Nephron (organoid): Measurements from ENCODE around the gene CCDC141.

Source experiments
- H3K27ac Mint-ChIP-seq, 3 experiments: 2 replicates each; pipeline ENCODE4 v1.8.0; 2020; ENCODE audit warnings: mixed read lengths in 3 of 3, mild to moderate bottlenecking in 2 of 3, moderate library complexity in 1 of 3
- H3K27me3 Mint-ChIP-seq: 2 replicates; pipeline ENCODE4 v1.8.0; 2021; ENCODE audit warnings: low read depth, mild to moderate bottlenecking, moderate library complexity, mixed read lengths
- H3K36me3 Mint-ChIP-seq: 2 replicates; pipeline ENCODE4 v1.8.0; 2020; ENCODE audit warnings: low read depth, mixed read lengths
- H3K4me1 Mint-ChIP-seq: 2 replicates; pipeline ENCODE4 v1.8.0; 2020; ENCODE audit warnings: mixed read lengths
- H3K4me3 Mint-ChIP-seq, 3 experiments: 2 replicates each; pipeline ENCODE4 v1.8.0; 2020; ENCODE audit warnings: mild to moderate bottlenecking in 3 of 3, mixed read lengths in 3 of 3, moderate library complexity in 2 of 3
- H3K9me3 Mint-ChIP-seq: 2 replicates; pipeline ENCODE4 v1.8.0; 2020; ENCODE audit warnings: mixed read lengths
- CTCF ChIP-seq, 3 experiments: fragments of 200-600 bp; sonication (generic); IDR thresholded peaks; one replicate each; pipeline ENCODE4 v1.5.0; 2021; ENCODE audit warnings: antibody characterized with exemption in 3 of 3; ENCODE audit not compliant: unreplicated experiment in 3 of 3

CCDC141 gene

GRCh38 chr2:178800510-178800909 is 249.4 kb downstream of the CCDC141 start:
- peaks cover 5% of the 10 kb centered on the region for H3K27me3 Mint-ChIP-seq
- no peak overlapping the region for H3K27ac Mint-ChIP-seq
- H3K9me3 Mint-ChIP-seq = no peaks in the 10 kb centered on the region
- no peak overlapping the region for H3K4me3 Mint-ChIP-seq
- H3K36me3 Mint-ChIP-seq = no peaks in the 10 kb centered on the region
- TF ChIP-seq CTCF (IDR thresholded peaks at IDR 0.05; ENCODE audit: unreplicated experiment in 3 of 3) = no peak
- peaks cover 12% of the 10 kb centered on the region for H3K4me1 Mint-ChIP-seq

- peaks cover 5% of the 10 kb centered on the region for H3K27me3 Mint-ChIP-seq
Measured at GRCh38 chr2:178799305-178799704, 250.6 kb downstream of the CCDC141 start.

GRCh38 chr2:178796079-178796677 is 253.8 kb downstream of the CCDC141 start:
- no peaks in the 10 kb centered on the region for H3K27me3 Mint-ChIP-seq
- H3K27ac Mint-ChIP-seq = no peak overlapping the region
- no peak overlapping the region for H3K4me3 Mint-ChIP-seq
- H3K36me3 Mint-ChIP-seq = no peaks in the 10 kb centered on the region
- TF ChIP-seq CTCF (IDR thresholded peaks at IDR 0.05; ENCODE audit: unreplicated experiment in 3 of 3) = peak; percentile 58 to 67 (median 58)
- peaks cover 10% of the 10 kb centered on the region for H3K4me1 Mint-ChIP-seq
- H3K9me3 Mint-ChIP-seq = no peaks in the 10 kb centered on the region

More at GRCh38 chr2:178799305-178799704, 250.6 kb downstream of the CCDC141 start:
- Mint-ChIP-seq H3K4me1 (peaks cover 16% of the 10 kb centered on the region), H3K4me3 (no peak overlapping the region), H3K9me3 (no peaks in the 10 kb centered on the region), H3K36me3 (no peaks in the 10 kb centered on the region), H3K27ac (no peak overlapping the region)
- TF ChIP-seq CTCF (IDR thresholded peaks at IDR 0.05; ENCODE audit: unreplicated experiment in 3 of 3) = no peak

- no peak for TF ChIP-seq CTCF (IDR thresholded peaks at IDR 0.05; ENCODE audit: unreplicated experiment in 3 of 3)
- Mint-ChIP-seq H3K27me3 (no peaks in the 10 kb centered on the region), H3K4me1 (no peaks in the 10 kb centered on the region), H3K27ac (no peak overlapping the region), H3K4me3 (no peak overlapping the region), H3K36me3 (no peaks in the 10 kb centered on the region), H3K9me3 (no peaks in the 10 kb centered on the region)
Measured at GRCh38 chr2:178787934-178788333, 262.0 kb downstream of the CCDC141 start.

GRCh38 chr2:178787155-178787554 is 262.8 kb downstream of the CCDC141 start:
- Mint-ChIP-seq H3K27ac (no peak overlapping the region), H3K4me3 (no peak overlapping the region), H3K27me3 (no peaks in the 10 kb centered on the region), H3K9me3 (no peaks in the 10 kb centered on the region), H3K36me3 (no peaks in the 10 kb centered on the region), H3K4me1 (no peaks in the 10 kb centered on the region)
- TF ChIP-seq CTCF (IDR thresholded peaks at IDR 0.05; ENCODE audit: unreplicated experiment in 3 of 3) = no peak

- no peak overlapping the region for H3K27ac Mint-ChIP-seq
- no peak for TF ChIP-seq CTCF (IDR thresholded peaks at IDR 0.05; ENCODE audit: unreplicated experiment in 3 of 3)
- no peaks in the 10 kb centered on the region for H3K4me1 Mint-ChIP-seq
- no peaks in the 10 kb centered on the region for H3K27me3 Mint-ChIP-seq
- H3K9me3 Mint-ChIP-seq = no peaks in the 10 kb centered on the region
- H3K36me3 Mint-ChIP-seq = no peaks in the 10 kb centered on the region
- no peak overlapping the region for H3K4me3 Mint-ChIP-seq
Measured at GRCh38 chr2:178783889-178784288, 266.0 kb downstream of the CCDC141 start.
